Panc1 (cell line): ENCODE measurements around the gene IDI2. TPM values are rescaled to one million over a fixed set of nuclear protein-coding genes. Genes with fewer than 3 reads are reported as not detected.

ENCODE experiments used
- ATAC-seq: fragments of 200-7000 bp; cut with Tn5 transposase; 2 replicates; pipeline ENCODE4 v1.9.1; 2020; ENCODE audit warnings: mild to moderate bottlenecking, moderate library complexity
- BruUV-seq: library from RNA; stranded (reverse); fragments of 400-500 nt; replicated peaks from 2 replicates; lab custom pipeline; 2021; lab: Mats Ljungman, UMichigan
- CTCF ChIA-PET: fragments of 300-600 bp; sonication (Branson Sonifier 250); formaldehyde crosslinking; loops from one replicate; lab custom pipeline; 2022; ENCODE audit warnings: antibody characterized with exemption; lab: Charles Lee
- POLR2A ChIA-PET: fragments of 300-600 bp; sonication (Branson Sonifier 250); formaldehyde crosslinking; loops from one replicate; lab custom pipeline; 2022; ENCODE audit warnings: antibody characterized with exemption; lab: Charles Lee
- DNase-seq: peaks from one replicate; pipeline ENCODE4 v3.0.0-alpha.2; 2010; ENCODE audit warnings: low read depth, low spot score
- H3K27ac ChIP-seq: 2 replicates; pipeline ENCODE4 v1.5.1; 2011; ENCODE audit warnings: mild to moderate bottlenecking, low read length, inconsistent platforms
- H3K27me3 ChIP-seq: fragments of 200-500 bp; sonication (Bioruptor generic); 2 replicates; pipeline ENCODE4 v1.6.0; 2014; ENCODE audit warnings: low read length, inconsistent platforms; ENCODE audit not compliant: control insufficient read depth, insufficient read depth
- H3K36me3 ChIP-seq: fragments of 200-500 bp; sonication (Bioruptor generic); 2 replicates; pipeline ENCODE4 v1.5.1; 2014; ENCODE audit warnings: inconsistent platforms, mild to moderate bottlenecking, low read length, moderate library complexity; ENCODE audit not compliant: control insufficient read depth, insufficient read depth
- H3K4me1 ChIP-seq: 2 replicates; pipeline ENCODE4 v1.5.1; 2011; ENCODE audit warnings: inconsistent platforms, mild to moderate bottlenecking, low read length, moderate library complexity; ENCODE audit not compliant: control insufficient read depth, insufficient read depth
- H3K4me3 ChIP-seq, 2 experiments: 2 replicates each; pipeline ENCODE4 v1.5.1; 2011 to 2012; ENCODE audit warnings: low read depth in 2 of 2, low read length in 2 of 2, mild to moderate bottlenecking in 2 of 2, inconsistent platforms in 1 of 2, moderate library complexity in 1 of 2
- H3K9me3 ChIP-seq: fragments of 200-500 bp; sonication (Bioruptor generic); 2 replicates; pipeline ENCODE4 v1.5.1; 2014; ENCODE audit warnings: low read depth, mild to moderate bottlenecking, inconsistent platforms, low read length, moderate library complexity; ENCODE audit not compliant: control insufficient read depth, insufficient read depth
- POLR2AphosphoS5 ChIP-seq: IDR thresholded peaks from 2 replicates; pipeline ENCODE4 v1.6.1; 2012; ENCODE audit warnings: mild to moderate bottlenecking, low read depth, low read length, moderate library complexity
- SIN3A ChIP-seq: IDR thresholded peaks from 2 replicates; pipeline ENCODE4 v1.6.1; 2012; ENCODE audit warnings: low read depth, mild to moderate bottlenecking, low read length, moderate library complexity, borderline replicate concordance; ENCODE audit not compliant: insufficient read depth
- TCF7L2 ChIP-seq: IDR thresholded peaks from 2 replicates; pipeline ENCODE4 v1.6.1; 2011; ENCODE audit warnings: mild to moderate bottlenecking, low read depth, low read length, inconsistent platforms
- in situ Hi-C: cut with HindIII; loops from 2 replicates; pipeline ENCODE4 v1.10.0; 2016; ENCODE audit warnings: low sequenced_read_pairs, low pct_unique_long_range_greater_than_20kb
- intact Hi-C: fragments of 100-400 bp; cut with micrococcal nuclease; formaldehyde crosslinking; loops from one replicate; pipeline ENCODE4 v1.10.0; 2022; ENCODE audit not compliant: unreplicated experiment
- total RNA-seq: library from RNA; stranded (reverse); gene quantifications from one replicate; pipeline ENCODE4 v1.2.1, GENCODE V29; 2021; ENCODE audit not compliant: unreplicated experiment
- TF ChIP-seq, protein P1 (sequence below), 2 experiments: IDR thresholded peaks; 2 replicates each; pipeline ENCODE4 v1.6.1; 2011 to 2012; ENCODE audit warnings: low read depth in 2 of 2, control low read depth in 1 of 2, low read length in 1 of 2, mild to moderate bottlenecking in 1 of 2, moderate library complexity in 1 of 2; ENCODE audit not compliant: insufficient read depth in 1 of 2
- TF ChIP-seq, protein P2 (sequence below): fragments of 450-650 bp; IDR thresholded peaks from 2 replicates; pipeline ENCODE4 v1.5.1; 2017; ENCODE audit warnings: mild to moderate bottlenecking

Gene IDI2
- total RNA-seq, 1 experiment from 2014 or later: not detected

DNA sequence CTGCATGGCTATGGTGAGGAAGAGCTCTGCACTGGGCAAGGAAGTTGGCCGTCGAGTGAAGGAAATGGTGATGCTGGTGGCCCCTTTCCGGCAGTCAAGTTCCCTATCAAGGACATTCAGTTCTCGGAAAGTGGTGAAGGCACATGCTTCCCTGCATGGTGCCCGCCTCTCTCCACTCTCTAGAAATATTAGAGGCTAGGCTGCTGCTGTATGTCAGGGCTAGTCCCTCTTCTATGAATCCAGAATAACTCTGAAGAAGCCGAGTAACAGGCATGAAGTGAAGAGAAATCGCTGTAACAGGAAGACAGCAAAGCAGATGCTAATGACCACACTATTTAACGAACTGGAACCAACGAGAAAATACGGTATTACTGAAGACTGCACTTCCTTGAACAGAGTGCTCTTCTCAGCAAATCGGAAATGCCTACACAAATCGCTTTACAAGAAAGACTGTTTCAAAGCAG lies 17.9 kb upstream of the IDI2 start:
- Histone ChIP-seq H3K4me1 (peaks cover 13% of the 10 kb centered on the region), H3K4me3 (no peak overlapping the region), H3K9me3 (no peaks in the 10 kb centered on the region), H3K36me3 (peaks cover 28% of the 10 kb centered on the region), H3K27me3 (no peaks in the 10 kb centered on the region), H3K27ac (no peak overlapping the region)
- in situ Hi-C loops: no loop called here
- POLR2A ChIA-PET: no interaction called here
- TF ChIP-seq TCF7L2 (no peak), SIN3A (no peak)
- TF ChIP-seq, protein P1, sequence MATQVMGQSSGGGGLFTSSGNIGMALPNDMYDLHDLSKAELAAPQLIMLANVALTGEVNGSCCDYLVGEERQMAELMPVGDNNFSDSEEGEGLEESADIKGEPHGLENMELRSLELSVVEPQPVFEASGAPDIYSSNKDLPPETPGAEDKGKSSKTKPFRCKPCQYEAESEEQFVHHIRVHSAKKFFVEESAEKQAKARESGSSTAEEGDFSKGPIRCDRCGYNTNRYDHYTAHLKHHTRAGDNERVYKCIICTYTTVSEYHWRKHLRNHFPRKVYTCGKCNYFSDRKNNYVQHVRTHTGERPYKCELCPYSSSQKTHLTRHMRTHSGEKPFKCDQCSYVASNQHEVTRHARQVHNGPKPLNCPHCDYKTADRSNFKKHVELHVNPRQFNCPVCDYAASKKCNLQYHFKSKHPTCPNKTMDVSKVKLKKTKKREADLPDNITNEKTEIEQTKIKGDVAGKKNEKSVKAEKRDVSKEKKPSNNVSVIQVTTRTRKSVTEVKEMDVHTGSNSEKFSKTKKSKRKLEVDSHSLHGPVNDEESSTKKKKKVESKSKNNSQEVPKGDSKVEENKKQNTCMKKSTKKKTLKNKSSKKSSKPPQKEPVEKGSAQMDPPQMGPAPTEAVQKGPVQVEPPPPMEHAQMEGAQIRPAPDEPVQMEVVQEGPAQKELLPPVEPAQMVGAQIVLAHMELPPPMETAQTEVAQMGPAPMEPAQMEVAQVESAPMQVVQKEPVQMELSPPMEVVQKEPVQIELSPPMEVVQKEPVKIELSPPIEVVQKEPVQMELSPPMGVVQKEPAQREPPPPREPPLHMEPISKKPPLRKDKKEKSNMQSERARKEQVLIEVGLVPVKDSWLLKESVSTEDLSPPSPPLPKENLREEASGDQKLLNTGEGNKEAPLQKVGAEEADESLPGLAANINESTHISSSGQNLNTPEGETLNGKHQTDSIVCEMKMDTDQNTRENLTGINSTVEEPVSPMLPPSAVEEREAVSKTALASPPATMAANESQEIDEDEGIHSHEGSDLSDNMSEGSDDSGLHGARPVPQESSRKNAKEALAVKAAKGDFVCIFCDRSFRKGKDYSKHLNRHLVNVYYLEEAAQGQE (IDR thresholded peaks at IDR 0.05; ENCODE audit: insufficient read depth in 1 of 2, low read depth in 2 of 2, low read length in 1 of 2): no peak
- TF ChIP-seq, protein P2, sequence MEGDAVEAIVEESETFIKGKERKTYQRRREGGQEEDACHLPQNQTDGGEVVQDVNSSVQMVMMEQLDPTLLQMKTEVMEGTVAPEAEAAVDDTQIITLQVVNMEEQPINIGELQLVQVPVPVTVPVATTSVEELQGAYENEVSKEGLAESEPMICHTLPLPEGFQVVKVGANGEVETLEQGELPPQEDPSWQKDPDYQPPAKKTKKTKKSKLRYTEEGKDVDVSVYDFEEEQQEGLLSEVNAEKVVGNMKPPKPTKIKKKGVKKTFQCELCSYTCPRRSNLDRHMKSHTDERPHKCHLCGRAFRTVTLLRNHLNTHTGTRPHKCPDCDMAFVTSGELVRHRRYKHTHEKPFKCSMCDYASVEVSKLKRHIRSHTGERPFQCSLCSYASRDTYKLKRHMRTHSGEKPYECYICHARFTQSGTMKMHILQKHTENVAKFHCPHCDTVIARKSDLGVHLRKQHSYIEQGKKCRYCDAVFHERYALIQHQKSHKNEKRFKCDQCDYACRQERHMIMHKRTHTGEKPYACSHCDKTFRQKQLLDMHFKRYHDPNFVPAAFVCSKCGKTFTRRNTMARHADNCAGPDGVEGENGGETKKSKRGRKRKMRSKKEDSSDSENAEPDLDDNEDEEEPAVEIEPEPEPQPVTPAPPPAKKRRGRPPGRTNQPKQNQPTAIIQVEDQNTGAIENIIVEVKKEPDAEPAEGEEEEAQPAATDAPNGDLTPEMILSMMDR: no peak
- ATAC-seq (no peak), DNase-seq (no peak)
- no TSS peak for BruUV-seq
- CTCF ChIA-PET: no interaction called here
- intact Hi-C loops: no loop called here

DNA sequence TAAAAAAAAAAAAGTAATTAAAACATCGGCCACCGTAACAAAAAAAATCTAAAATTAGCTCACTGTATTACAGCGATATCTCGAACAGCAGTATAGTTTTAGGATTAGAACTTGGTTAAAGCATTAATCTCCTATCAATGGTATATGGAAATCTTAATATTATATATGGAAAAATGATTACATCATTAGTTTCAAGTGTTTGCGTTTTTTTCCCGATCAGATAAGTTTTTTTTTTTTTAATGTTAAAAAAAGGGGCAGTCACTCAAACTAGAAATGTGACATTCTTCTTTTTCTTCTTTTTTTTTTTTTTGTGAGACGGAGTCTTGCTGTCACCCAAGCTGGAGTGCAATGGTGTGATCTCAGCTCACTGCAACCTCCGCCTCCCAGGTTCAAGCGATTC lies 15.9 kb upstream of the IDI2 start:
- intact Hi-C loops: no loop called here
- no peak overlapping the region for H3K4me3 ChIP-seq
- TF ChIP-seq SIN3A (no peak), TCF7L2 (no peak), POLR2AphosphoS5 (no peak)
- TF ChIP-seq, protein P1 (IDR thresholded peaks at IDR 0.05; ENCODE audit: insufficient read depth in 1 of 2, low read depth in 2 of 2, low read length in 1 of 2): no peak
- H3K36me3 ChIP-seq: peaks cover 28% of the 10 kb centered on the region
- in situ Hi-C loops: no loop called here
- peaks cover 13% of the 10 kb centered on the region for H3K4me1 ChIP-seq
- DNase-seq (no peak), ATAC-seq (no peak)
- no peaks in the 10 kb centered on the region for H3K27me3 ChIP-seq
- no peaks in the 10 kb centered on the region for H3K9me3 ChIP-seq
- ChIA-PET CTCF (no interaction called here), POLR2A (interaction anchor here (0.6 kb wide), 1 partner anchor 10 kb away, joined by 5 read pairs; no protein-coding TSS in a partner anchor)
- BruUV-seq: no TSS peak
- H3K27ac ChIP-seq: no peak overlapping the region
